Activated naive CD8-positive, alpha-beta T cell treated with anti-CD3 and anti-CD28 coated beads, Interleukin-2, amount 50 U/mL, for 16 hours (primary cell): ENCODE data around the gene CLEC4E.
"Not testable (repeated sequence)": the region's sequence is repeated elsewhere in the genome, so short reads cannot be mapped to it uniquely, and the experiment has no call there.

Experiments
- DNase-seq: peaks from one replicate; pipeline ENCODE4 v3.0.0-alpha.2; 2020; ENCODE audit warnings: low read depth, low spot score

CLEC4E gene

DNA sequence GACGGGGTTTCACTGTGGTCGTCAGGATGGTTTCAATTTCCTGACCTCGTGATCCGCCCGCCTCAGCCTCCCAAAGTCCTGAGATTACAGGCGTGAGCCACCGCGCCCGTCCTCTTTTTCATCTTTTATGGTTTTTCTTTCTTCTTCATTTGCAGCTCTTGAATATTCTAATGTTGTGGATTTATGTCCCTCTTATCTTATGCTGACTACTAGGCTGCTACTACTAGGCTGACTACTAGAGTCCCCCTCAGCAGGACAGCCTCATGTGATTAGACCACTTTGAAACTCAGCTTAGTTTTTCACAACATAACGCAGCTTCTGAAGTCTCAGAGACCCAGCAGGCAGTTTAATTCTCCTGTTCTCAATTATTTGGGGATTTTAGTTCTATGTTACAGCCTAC, 857 bp upstream of the CLEC4E start:
- DNase-seq = no peak

DNA sequence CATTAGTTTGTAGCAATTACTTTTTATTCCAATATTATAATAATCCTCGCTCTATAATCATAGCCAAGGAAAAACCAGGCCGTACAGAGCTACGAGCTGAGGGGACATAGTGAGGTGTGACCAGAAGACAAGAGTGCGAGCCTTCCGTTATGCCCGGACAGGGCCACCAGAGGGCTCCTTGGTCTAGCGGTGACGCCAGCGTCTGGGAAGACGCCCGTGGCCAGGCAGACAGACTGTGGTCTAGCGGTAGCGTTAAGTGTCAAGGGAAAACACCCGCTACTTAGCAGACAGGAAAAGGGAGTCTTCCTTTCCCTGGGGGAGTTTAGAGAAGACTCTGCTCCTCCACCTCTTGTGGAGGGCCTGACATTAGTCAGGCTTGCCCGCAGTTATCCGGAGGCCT, 2.9 kb downstream of the CLEC4E start:
- not testable (repeated sequence) for DNase-seq

DNA sequence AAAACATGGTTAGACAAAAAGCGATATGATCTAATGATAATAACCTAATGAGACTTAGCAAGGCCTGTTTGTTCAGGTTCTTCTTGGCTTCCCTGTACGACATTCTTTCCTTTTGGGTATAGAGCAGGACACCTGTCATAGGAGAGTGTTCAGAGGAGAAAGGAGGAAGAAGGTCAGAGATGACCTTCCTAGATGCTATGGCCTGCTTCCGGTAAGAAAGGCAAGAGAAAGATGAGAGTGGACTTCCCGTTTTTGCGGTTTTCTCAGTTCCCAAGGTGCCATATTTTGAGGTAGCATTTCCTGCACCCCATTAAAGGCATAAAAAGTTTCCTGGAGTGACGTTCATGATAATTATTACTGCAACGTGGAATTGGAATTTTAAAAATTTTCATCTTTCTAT, 8.7 kb downstream of the CLEC4E start:
- DNase-seq = no peak

DNA sequence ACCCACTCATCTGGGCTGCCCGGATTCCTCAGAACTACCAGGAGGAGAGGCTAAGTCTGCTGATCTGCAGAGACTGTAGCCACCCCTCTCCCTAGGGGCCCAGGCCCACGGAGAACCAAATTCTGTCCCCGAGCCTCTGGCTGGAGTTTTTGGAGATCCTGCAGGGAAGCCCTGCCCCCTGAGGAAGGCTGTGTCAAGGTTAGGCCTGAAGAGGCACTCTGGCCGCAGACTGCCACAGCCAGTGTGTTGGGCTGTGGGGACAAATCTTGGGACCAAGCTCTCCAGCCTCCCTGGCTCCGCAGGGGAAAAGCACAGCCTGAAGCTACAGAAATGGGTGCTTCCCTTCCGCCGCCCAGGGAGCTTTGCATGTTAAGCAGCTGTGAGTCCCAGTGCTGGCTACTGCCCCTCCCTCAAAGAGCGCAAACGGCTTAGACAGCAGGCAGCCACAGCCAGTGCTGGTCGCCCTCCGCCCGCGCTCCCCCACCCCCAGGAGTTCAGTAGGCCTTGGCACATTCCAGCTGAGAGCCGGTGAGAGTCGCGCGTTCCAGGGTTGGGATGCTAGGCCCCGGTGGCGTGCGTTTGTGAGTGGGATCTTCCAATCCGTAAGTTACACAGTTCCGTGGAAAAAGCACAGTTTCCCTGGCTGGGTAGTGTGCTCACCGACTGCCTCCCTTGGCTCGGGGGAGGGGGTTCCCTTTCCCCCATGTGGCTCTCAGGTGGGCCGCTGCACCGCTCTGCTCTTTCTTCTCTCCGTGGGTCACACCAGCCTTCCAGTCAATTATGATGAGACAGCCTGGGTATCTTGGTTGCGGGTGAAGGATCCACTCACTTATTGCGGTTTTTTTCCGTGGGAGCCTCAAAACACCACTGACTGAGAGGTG, 13.2 kb downstream of the CLEC4E start:
- DNase-seq = no peak

GRCh38 chr12:8519171-8519570, 21.5 kb downstream of the CLEC4E start:
- DNase-seq = no peak

DNA sequence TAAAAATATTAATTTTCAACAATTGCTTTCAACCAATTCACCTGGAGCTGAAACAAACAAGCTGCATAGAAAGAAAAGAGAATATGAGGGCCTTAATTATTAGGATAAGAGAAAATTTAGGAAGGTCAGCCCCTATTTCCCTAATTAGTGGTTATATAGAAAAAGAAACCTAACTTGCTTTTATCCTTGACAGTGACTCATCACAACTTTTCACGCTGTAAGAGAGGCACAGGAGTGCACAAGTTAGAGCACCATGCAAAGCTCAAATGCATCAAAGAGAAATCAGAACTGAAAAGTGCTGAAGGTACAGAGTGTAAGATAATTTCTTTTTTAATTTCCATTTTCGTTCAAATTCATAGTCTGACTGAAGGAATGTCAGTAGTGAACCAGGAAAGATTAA, 22.7 kb downstream of the CLEC4E start:
- no peak for DNase-seq

DNA sequence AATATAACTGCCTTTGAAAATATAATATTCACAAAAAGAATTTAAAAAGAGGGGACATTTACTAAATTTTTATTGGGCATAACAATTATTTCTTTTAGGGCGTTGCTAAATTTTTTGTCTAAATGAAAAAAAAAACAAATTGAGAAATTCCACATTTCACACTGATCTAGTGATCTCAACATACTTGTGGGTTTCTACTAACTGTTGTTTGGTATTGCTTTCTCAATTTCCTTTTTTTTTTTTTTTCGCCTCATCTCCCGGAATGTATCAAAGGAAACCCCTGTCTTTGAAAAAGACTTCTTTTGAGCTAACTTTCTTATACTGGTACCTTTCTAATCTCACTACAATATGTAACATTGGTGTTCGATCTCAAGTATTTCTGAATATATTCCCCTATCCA, 27.4 kb downstream of the CLEC4E start, which contains the start of gene CLEC4D:
TSS of gene CLEC4D (plus strand) at position 248 of the 400 bp plus-strand sequence. CDS start 230 bp downstream, outside the sequence.
- DNase-seq = no peak

GRCh38 chr12:8508910-8509841, 31.5 kb downstream of the CLEC4E start:
- no peak for DNase-seq

DNA sequence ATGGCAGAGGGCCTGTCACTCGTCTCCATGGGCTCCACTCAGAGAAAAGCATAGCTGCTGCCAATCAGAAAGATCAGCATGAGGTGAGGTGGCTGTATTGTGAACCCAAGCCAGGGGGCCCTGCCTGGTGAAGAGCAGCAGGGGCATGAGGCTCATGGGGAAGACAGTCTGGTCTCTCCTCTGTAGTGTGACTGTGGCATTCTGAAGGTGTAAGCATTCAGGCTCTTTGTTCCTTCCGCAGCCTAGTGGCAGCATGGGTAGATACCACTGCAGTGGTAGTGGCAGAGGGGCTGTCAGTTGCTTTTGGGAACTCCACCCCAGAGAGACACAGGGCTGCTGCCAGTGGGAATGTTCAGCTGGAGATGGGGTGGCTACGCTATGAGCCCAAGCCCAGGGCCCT, 32.5 kb downstream of the CLEC4E start:
- no peak for DNase-seq

- no peak for DNase-seq
Measured at GRCh38 chr12:8507596-8507995, 33.1 kb downstream of the CLEC4E start.

GRCh38 chr12:8504351-8504750, 36.4 kb downstream of the CLEC4E start:
- DNase-seq = no peak

DNA sequence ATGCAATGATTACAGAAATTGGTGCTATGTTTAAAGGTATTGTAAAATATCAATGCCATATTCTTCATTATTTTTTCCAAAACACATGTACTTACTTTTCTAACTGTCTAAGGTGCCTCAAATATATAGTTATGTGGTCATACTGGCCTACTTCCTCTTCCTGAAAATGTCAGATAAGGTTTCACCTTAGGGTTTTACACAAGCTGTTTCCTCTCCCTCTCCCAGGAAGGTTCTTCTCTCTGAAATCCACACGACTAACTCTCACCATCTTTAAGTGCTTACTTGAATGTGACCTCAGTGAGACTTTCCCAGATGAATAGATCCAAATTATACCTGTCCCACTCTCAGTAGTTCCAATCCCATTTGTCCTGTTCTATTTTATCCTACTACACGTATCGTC, 39.0 kb downstream of the CLEC4E start:
- no peak for DNase-seq

DNA sequence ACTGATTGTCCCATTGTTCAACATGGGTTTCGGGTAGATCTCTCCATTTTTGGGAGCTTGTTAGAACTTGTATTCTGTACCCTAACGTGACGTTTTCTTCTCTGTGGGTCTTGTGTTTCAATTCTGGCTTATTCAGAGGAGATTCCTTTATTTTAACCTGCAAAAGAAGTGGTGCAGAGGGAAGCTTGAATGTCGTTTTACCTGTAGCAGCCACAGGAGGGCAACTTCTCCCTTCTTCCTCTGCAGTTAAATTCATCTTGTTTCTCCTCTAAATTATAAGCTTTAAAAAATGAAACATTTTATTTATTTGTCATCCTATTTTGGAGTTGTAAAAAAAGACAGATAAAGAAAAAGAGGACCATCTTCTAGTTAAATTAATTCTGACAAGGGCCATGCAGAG, 41.1 kb downstream of the CLEC4E start:
- DNase-seq = no peak

- DNase-seq = not testable (repeated sequence)
Measured at GRCh38 chr12:8496074-8496473, 44.6 kb downstream of the CLEC4E start.

DNA sequence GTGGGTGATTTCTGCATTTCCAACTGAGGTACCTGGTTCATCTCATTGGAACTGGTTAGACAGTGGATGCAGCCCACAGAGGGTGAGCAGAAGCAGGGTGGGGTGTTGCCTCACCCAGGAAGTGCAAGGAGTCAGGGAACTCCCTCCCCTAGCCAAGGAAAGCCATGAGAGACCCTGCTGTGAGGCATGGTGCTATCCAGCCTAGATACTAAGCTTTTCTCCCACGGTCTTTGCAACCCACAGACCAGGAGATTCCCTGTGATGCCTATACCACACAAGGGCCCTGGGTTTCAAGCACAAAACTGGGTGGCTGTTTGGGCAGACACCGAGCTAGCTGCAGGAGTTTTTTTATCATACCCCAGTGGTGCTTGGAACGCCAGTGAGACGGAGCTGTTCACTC, 45.0 kb downstream of the CLEC4E start:
- DNase-seq = not testable (repeated sequence)

GRCh38 chr12:8493084-8493483, 47.6 kb downstream of the CLEC4E start:
- no peak for DNase-seq

DNA sequence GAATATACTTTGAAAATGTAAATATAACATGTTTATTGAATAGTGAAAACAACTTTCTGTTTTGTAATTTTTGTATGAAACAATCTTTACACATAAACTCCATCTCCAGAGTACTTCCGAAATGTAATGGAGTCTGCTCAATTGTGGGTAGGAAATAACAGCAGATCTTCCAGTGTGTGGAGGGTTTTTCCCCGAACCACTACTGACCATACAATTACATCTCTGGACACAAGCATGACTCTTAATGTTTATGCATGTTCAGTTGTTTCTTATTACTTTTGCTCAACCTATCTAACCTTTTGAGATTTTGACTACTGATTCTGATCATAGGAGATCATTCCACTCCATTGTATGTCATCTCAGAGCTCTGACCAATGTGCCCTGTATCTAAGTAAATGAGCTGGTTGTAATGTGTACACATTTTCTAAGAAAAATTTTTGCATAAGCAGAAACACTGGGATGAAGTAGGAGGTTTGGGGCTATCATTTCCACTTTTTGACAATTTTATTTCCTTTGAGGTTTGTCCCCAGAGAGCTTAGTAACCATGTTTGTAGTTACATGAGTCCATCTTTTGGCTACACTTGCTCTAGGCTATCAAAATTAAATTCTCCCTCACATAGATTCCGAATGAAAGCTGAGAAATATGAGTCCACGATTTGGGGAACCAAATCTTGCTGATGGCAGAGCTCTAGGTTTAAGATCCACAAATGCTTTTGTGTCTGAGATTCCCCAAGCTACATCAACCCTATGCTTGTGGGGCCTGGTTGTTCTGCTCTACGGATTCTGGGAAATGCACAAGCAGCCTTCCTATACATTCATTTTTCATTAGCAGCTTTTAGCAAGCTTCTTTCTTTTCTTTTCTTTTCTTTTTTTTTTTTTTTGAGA, 48.8 kb downstream of the CLEC4E start:
- no peak for DNase-seq
